Fibroblast of mammary gland (primary cell): ENCODE measurements around the gene ITGAE.

ENCODE experiments used
- DNase-seq: peaks from one replicate; pipeline ENCODE4 v3.0.0-alpha.2; 2010; ENCODE audit warnings: low read depth
- H3K4me3 ChIP-seq: 2 replicates; pipeline ENCODE4 v1.5.1; 2011; ENCODE audit warnings: low read depth, mild to moderate bottlenecking, low read length, moderate library complexity; ENCODE audit not compliant: control insufficient read depth
- TF ChIP-seq, protein P1 (sequence below): conservative IDR thresholded peaks from 2 replicates; pipeline ENCODE4 v1.5.1; 2011; ENCODE audit warnings: low read depth, low read length, inconsistent platforms; ENCODE audit not compliant: control insufficient read depth, insufficient read depth

Gene ITGAE

DNA sequence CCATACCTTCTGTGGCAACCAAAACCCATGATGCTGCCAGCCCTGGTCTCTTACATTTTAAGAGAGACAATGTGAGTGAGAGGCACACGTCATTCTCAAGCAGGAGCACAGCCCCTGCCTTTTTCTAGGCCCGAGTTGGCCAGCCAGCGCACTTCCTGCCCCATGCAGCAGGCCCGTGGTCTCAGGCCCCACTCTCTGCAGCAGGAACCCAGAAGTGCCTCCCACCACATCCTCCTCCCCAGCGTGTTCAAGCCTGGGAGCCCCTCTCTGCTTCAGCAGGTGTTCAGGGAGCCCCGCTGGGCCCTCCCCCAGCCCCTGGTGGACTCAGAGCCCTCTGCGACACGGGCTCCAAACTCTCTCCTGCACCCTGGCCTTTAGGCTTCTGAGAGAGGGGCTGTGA, 30.5 kb downstream of the ITGAE start:
- no peak overlapping the region for H3K4me3 ChIP-seq
- TF ChIP-seq, protein P1, sequence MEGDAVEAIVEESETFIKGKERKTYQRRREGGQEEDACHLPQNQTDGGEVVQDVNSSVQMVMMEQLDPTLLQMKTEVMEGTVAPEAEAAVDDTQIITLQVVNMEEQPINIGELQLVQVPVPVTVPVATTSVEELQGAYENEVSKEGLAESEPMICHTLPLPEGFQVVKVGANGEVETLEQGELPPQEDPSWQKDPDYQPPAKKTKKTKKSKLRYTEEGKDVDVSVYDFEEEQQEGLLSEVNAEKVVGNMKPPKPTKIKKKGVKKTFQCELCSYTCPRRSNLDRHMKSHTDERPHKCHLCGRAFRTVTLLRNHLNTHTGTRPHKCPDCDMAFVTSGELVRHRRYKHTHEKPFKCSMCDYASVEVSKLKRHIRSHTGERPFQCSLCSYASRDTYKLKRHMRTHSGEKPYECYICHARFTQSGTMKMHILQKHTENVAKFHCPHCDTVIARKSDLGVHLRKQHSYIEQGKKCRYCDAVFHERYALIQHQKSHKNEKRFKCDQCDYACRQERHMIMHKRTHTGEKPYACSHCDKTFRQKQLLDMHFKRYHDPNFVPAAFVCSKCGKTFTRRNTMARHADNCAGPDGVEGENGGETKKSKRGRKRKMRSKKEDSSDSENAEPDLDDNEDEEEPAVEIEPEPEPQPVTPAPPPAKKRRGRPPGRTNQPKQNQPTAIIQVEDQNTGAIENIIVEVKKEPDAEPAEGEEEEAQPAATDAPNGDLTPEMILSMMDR, result no peak
- DNase-seq, result no peak

DNA sequence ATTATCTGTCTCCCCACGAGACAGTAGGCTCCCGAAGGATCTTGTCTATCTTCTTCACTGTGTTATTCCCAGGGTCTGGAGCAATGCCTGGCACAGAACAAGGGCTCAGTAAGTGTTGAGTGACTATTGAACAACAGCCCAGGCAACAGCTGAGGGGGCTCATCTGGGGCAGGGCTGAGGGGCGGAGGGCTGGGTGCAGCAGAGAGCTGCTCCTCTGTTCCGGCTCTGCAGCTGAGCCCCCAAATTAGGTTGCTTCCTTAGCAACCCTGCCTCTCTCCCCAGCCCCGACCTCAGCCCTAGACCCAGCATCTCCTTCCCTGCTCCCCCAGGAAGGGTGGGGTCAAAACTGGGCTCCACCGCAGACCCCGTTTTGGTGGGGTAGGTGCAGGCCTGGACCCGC, 32.2 kb downstream of the ITGAE start:
- H3K4me3 ChIP-seq, result no peak overlapping the region
- no peak for DNase-seq
- TF ChIP-seq, protein P1, result no peak

DNA sequence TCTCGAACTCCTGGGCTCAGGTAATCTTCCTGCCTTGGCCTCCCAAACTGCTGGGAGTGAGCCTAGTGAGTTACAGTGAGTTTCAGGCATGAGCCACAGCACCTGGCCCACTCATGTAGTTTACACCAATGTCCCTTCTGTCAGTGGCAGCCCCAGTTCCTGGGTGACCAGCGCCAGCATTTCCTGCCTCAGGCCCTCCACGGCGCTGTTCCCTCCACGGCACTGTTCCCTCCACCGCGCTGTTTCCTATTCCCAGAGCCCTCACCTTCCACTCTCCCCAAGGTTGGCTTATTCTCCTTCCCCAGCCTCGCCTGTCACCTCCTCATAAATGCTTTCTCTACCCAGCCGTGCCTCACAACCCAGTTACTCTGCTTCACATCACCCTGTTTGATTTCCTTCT, 32.6 kb downstream of the ITGAE start:
- H3K4me3 ChIP-seq, result no peak overlapping the region
- DNase-seq, result no peak
- TF ChIP-seq, protein P1, result no peak

DNA sequence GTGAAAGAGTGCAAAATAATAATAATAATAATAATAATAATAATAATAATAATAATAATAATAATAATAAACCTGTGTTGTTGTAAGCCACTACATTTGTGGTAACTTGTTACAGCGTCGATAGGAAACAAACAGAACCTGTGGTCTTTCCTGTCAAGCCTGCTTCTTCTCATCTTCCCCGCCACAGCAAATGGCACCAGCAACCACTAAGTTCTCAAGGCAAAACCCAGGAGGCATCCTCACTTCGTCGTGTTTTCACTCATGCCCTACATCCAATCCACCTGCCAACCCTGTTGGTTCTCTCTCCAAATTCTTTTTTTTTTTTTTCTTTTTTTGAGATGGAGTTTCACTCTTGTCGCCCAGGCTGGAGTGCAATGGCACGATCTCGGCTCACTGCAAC, 34.2 kb downstream of the ITGAE start:
- no peak overlapping the region for H3K4me3 ChIP-seq
- TF ChIP-seq, protein P1, result no peak
- no peak for DNase-seq

DNA sequence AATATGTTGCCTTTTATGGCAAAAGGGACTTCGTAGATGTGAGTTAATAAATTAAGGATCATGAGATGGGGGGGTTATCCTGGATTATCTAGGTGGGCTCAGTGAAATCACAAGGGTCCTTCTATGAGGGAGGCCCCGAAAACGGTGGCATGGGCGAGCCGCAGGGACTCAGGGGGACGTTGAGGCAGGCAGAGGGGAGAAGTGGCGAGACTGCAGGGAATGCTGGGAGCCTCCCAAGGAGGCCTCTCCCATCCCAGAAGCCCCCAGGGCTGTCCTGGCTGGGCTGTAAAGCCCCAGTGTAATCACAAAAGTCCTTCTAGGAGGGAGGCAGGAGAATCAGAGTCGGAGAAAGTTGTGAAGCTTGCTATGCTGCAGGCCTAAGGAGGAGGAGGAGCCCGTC, 35.0 kb downstream of the ITGAE start:
- no peak for DNase-seq
- TF ChIP-seq, protein P1, result no peak
- H3K4me3 ChIP-seq, result no peak overlapping the region

DNA sequence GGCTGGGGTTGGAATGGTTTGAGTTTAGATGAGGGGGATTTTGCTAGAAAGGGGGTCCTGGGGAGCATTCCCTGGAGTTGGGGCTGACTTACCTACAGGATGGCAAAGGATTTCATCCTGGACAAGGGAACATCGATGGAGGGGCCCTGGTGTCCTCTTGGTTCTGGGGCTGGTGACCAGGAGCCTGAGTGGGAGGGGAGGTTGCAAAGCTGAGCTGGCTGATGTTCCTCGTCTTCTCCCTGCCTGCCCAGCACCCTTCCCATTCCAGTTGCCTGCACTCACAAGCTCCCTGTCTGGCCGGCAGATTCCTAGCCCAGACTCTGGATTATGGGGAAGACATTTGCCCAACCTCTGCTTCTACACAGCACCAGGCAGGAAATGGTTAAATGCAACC, 37.2 kb downstream of the ITGAE start:
- TF ChIP-seq, protein P1, result no peak
- H3K4me3 ChIP-seq, result no peak overlapping the region
- no peak for DNase-seq
